ENCODE measurements around the gene GIPC2. TPM values are rescaled to one million over a fixed set of nuclear protein-coding genes. Genes with fewer than 3 reads are reported as not detected.

Gene GIPC2
- total and polyA plus RNA-seq, 10 of the 15 experiments (the other 5 are each of a cell fraction or from before 2014, with no cell fraction given): 0.03 to 0.23 (median 0.06) TPM; not detected in 2

GRCh38 chr1:78029793-78030192, 16.0 kb upstream of the GIPC2 start:
- no peaks in the 10 kb centered on the region for H4K20me1 ChIP-seq (ENCODE audit: control insufficient read depth, insufficient read depth)
- CTCF ChIA-PET: interaction anchor here (0.8 kb wide), 1 partner anchor 10 kb away, joined by 3 read pairs; no protein-coding TSS in a partner anchor
- SMC1A ChIA-PET (ENCODE audit: uncharacterized antibody, unreplicated experiment): interaction anchor here (1.1 kb wide), 1 partner anchor 16 kb away, joined by 3 read pairs; no protein-coding TSS in a partner anchor
- H3K9ac ChIP-seq (ENCODE audit: control insufficient read depth, insufficient read depth, low read length): no peak overlapping the region
- RAD21 ChIA-PET (ENCODE audit: unreplicated experiment): no interaction called here
- no peak overlapping the region for H3K4me3 ChIP-seq
- POLR2A ChIA-PET: interaction anchor here (0.6 kb wide), 1 partner anchor 49 kb away, joined by 5 read pairs; no protein-coding TSS in a partner anchor
- intact Hi-C loops (cut with micrococcal nuclease; ENCODE audit: unreplicated experiment): no loop called here
- 79% methylated on average over 4 of the region's 4 CpGs for WGBS (ENCODE audit: insufficient coverage, insufficient replicate concordance, low lambda C conversion rate, missing lambda C conversion rate)
- no peaks in the 10 kb centered on the region for H3K36me3 ChIP-seq (ENCODE audit: control insufficient read depth in 2 of 2, insufficient read depth in 2 of 2, low read length in 1 of 2)
- H3K27ac ChIP-seq (ENCODE audit: control insufficient read depth, insufficient read depth): no peak overlapping the region
- no peak overlapping the region for H2AFZ ChIP-seq (ENCODE audit: control insufficient read depth, low read depth, low read length)
- no peaks in the 10 kb centered on the region for H3K4me1 ChIP-seq (ENCODE audit: control insufficient read depth, insufficient read depth, low read length)
- H3K9me3 ChIP-seq (replicated peaks; ENCODE audit: control insufficient read depth, insufficient read depth, low read length): no peaks in the 10 kb centered on the region
- no TSS peak for BruUV-seq (replicated peaks)
- no peaks in the 10 kb centered on the region for H3K27me3 ChIP-seq (replicated peaks in 1 of 2; ENCODE audit: control insufficient read depth in 2 of 2, insufficient read depth in 2 of 2, low read length in 1 of 2)
- H3K4me2 ChIP-seq (ENCODE audit: control insufficient read depth, insufficient read depth): no peak overlapping the region
- no peaks in the 10 kb centered on the region for H3K79me2 ChIP-seq (ENCODE audit: control insufficient read depth, insufficient read depth, low read length)
- ATAC-seq (no peak), DNase-seq (ENCODE audit: low read depth, low spot score) (no peak), FAIRE-seq (no peak)
- in situ Hi-C loops (cut with MboI): no loop called here
- no peak for TF ChIP-seq EZH2 (IDR thresholded peaks at IDR 0.05; ENCODE audit: borderline replicate concordance, control insufficient read depth, low read depth, low read length)
- TF ChIP-seq, protein P1, sequence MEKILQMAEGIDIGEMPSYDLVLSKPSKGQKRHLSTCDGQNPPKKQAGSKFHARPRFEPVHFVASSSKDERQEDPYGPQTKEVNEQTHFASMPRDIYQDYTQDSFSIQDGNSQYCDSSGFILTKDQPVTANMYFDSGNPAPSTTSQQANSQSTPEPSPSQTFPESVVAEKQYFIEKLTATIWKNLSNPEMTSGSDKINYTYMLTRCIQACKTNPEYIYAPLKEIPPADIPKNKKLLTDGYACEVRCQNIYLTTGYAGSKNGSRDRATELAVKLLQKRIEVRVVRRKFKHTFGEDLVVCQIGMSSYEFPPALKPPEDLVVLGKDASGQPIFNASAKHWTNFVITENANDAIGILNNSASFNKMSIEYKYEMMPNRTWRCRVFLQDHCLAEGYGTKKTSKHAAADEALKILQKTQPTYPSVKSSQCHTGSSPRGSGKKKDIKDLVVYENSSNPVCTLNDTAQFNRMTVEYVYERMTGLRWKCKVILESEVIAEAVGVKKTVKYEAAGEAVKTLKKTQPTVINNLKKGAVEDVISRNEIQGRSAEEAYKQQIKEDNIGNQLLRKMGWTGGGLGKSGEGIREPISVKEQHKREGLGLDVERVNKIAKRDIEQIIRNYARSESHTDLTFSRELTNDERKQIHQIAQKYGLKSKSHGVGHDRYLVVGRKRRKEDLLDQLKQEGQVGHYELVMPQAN (conservative IDR thresholded peaks at IDR 0.05): no peak
- TF ChIP-seq JUND (IDR thresholded peaks at IDR 0.05; ENCODE audit: low read depth, low read length): no peak
- no peak for TF ChIP-seq BMI1 (IDR thresholded peaks at IDR 0.05; ENCODE audit: borderline replicate concordance)
- TF ChIP-seq FOS (IDR thresholded peaks at IDR 0.05; ENCODE audit: borderline replicate concordance, extremely low read depth, insufficient read length): no peak
- no peak for TF ChIP-seq BRCA1 (IDR thresholded peaks at IDR 0.05; ENCODE audit: low read depth, low read length)
- TF ChIP-seq IRF3 (IDR thresholded peaks at IDR 0.05): no peak
- TF ChIP-seq ZBTB40 (IDR thresholded peaks at IDR 0.05; ENCODE audit: borderline replicate concordance): no peak
- no peak for TF ChIP-seq ZNF384 (IDR thresholded peaks at IDR 0.05; ENCODE audit: borderline replicate concordance, low read depth, low read length)
- no peak for TF ChIP-seq NR2C2 (IDR thresholded peaks at IDR 0.05; ENCODE audit: borderline replicate concordance, control insufficient read depth, insufficient read length, low read depth)
- no peak for TF ChIP-seq PBX3 (IDR thresholded peaks at IDR 0.05; ENCODE audit: insufficient replicate concordance, low read depth, low read length)
- TF ChIP-seq HSF1 (IDR thresholded peaks at IDR 0.05; ENCODE audit: low read depth, low read length): no peak

All from GM12878 (cell line).